Dermis lymphatic vessel endothelial cell (primary cell): ENCODE data around the gene NPPC. TPM values are rescaled to one million over a fixed set of nuclear protein-coding genes. Genes with fewer than 3 reads are reported as not detected.

Experiments
- total RNA-seq: library from RNA; depleted of rRNA; stranded (reverse); fragments of >200 nt; gene quantifications from 2 replicates; pipeline ENCODE4 v1.2.1, GENCODE V29; 2014

Gene NPPC
- total RNA-seq: not detected in 2 replicates

GRCh38 chr2:231926180-231926741 lies at the start of gene NPPC:
NPPC (minus strand) TSS chr2:231926396; CDS start chr2:231926249, 147 bp downstream.

DNA sequence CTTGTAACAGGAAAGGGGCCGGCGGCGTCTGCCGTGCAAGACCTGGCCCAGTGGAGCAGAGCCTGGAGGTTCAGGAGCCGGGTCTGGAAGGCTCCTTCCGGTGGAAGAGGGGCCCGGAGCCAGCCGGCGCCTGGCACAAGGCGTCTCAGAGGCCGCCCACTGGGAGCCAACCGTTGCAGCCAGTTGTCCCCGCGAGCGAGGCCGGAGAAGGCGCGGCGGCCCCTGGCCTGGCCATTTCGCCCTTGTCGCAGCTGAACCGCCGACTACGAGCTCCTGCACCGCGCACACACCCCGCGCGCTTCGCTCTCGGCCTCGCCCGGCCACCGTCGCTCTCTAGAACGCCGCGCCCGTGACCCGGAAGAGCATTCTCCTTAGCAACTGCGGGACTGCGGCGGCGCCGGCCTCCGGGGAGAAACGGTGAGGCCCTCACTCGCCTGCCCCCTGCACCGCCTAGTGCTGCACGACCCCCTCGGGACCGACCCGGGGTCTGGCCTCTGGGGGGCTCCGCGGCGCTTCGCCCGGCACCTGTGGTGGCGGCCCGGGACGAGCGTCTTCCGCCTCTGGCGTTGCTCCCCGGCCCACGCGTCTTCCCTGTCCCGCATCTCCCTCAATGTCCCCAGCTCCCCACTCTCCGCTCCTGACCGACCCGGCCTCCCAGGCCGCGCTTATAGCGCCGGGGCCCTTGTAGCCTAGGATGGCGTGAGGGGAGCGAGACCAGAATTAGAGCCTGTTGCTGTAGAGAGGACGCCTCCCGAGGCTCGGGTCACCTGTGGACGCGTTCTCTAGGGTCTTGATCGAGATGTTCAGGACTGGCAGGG lies 35.4 kb upstream of the NPPC start, which contains the start of gene DIS3L2:
TSS of gene DIS3L2 (plus strand) at position 365 of the 818 bp plus-strand sequence. CDS start 53,215 bp downstream, outside the sequence.

Other genes starting within 250 kb of the NPPC start
- 968 and 1,468 TPM in 2 replicates for gene PTMA, start 217.9 kb downstream of the NPPC start, total RNA-seq
- gene PDE6D, start 145.1 kb downstream of the NPPC start, total RNA-seq: 19.1 and 22.3 TPM in 2 replicates
- gene COPS7B, start 140.0 kb downstream of the NPPC start, total RNA-seq: 11.7 and 13.5 TPM in 2 replicates
- 14.0 and 16.8 TPM in 2 replicates for gene DIS3L2, start 35.3 kb upstream of the NPPC start, total RNA-seq